ENCODE data around the gene TMEM273.

DNA sequence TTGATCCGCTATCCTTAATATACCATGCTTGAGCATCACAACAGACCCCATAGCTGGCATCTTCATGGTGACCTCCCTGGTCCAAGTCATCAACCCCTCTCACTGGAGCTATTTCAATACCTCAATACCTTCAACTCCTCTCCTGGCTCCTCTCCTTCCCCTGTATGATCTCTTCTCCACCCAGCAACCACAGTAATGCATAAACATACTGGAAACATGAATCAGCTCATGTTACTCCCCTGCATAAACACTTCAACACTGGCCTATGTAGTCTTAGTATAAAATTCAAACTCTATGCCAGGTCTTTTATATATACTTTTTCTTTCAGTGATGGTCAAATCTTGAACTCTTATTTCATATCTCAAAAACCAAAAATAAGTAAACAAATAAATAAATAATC, 31.8 kb upstream of the TMEM273 start:
- TF ChIP-seq SMAD3 (CRISPR knock-in tag; IDR thresholded peaks at IDR 0.05; ENCODE audit: borderline replicate concordance) (no peak), ZNF138 (CRISPR knock-in tag; conservative IDR thresholded peaks at IDR 0.05) (no peak), FOXJ3 (CRISPR knock-in tag; IDR thresholded peaks at IDR 0.05; ENCODE audit: borderline replicate concordance) (no peak), FOXK1 (CRISPR knock-in tag; IDR thresholded peaks at IDR 0.05) (no peak), TEAD1 (CRISPR knock-in tag; IDR thresholded peaks at IDR 0.05) (no peak), OVOL2 (CRISPR knock-in tag; IDR thresholded peaks at IDR 0.05; ENCODE audit: borderline replicate concordance) (no peak)
- TF ChIP-seq, protein P1, sequence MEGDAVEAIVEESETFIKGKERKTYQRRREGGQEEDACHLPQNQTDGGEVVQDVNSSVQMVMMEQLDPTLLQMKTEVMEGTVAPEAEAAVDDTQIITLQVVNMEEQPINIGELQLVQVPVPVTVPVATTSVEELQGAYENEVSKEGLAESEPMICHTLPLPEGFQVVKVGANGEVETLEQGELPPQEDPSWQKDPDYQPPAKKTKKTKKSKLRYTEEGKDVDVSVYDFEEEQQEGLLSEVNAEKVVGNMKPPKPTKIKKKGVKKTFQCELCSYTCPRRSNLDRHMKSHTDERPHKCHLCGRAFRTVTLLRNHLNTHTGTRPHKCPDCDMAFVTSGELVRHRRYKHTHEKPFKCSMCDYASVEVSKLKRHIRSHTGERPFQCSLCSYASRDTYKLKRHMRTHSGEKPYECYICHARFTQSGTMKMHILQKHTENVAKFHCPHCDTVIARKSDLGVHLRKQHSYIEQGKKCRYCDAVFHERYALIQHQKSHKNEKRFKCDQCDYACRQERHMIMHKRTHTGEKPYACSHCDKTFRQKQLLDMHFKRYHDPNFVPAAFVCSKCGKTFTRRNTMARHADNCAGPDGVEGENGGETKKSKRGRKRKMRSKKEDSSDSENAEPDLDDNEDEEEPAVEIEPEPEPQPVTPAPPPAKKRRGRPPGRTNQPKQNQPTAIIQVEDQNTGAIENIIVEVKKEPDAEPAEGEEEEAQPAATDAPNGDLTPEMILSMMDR (IDR thresholded peaks at IDR 0.05) = no peak
- TF ChIP-seq, protein P2, sequence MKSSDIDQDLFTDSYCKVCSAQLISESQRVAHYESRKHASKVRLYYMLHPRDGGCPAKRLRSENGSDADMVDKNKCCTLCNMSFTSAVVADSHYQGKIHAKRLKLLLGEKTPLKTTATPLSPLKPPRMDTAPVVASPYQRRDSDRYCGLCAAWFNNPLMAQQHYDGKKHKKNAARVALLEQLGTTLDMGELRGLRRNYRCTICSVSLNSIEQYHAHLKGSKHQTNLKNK (CRISPR knock-in tag; IDR thresholded peaks at IDR 0.05) = no peak
- TF ChIP-seq, protein P3, sequence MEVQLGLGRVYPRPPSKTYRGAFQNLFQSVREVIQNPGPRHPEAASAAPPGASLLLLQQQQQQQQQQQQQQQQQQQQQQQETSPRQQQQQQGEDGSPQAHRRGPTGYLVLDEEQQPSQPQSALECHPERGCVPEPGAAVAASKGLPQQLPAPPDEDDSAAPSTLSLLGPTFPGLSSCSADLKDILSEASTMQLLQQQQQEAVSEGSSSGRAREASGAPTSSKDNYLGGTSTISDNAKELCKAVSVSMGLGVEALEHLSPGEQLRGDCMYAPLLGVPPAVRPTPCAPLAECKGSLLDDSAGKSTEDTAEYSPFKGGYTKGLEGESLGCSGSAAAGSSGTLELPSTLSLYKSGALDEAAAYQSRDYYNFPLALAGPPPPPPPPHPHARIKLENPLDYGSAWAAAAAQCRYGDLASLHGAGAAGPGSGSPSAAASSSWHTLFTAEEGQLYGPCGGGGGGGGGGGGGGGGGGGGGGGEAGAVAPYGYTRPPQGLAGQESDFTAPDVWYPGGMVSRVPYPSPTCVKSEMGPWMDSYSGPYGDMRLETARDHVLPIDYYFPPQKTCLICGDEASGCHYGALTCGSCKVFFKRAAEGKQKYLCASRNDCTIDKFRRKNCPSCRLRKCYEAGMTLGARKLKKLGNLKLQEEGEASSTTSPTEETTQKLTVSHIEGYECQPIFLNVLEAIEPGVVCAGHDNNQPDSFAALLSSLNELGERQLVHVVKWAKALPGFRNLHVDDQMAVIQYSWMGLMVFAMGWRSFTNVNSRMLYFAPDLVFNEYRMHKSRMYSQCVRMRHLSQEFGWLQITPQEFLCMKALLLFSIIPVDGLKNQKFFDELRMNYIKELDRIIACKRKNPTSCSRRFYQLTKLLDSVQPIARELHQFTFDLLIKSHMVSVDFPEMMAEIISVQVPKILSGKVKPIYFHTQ (CRISPR knock-in tag; IDR thresholded peaks at IDR 0.05) = no peak
- TF ChIP-seq, protein P4, sequence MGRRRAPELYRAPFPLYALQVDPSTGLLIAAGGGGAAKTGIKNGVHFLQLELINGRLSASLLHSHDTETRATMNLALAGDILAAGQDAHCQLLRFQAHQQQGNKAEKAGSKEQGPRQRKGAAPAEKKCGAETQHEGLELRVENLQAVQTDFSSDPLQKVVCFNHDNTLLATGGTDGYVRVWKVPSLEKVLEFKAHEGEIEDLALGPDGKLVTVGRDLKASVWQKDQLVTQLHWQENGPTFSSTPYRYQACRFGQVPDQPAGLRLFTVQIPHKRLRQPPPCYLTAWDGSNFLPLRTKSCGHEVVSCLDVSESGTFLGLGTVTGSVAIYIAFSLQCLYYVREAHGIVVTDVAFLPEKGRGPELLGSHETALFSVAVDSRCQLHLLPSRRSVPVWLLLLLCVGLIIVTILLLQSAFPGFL (CRISPR knock-in tag; IDR thresholded peaks at IDR 0.05; ENCODE audit: borderline replicate concordance) = no peak
